GM23338 (cell line): ENCODE results near the gene ZNF354C. TPM values are rescaled to one million over a fixed set of nuclear protein-coding genes. Genes with fewer than 3 reads are reported as not detected.

ENCODE experiments used
- ATAC-seq: fragments of 200-7000 bp; cut with Tn5 transposase; 3 replicates; pipeline ENCODE4 v1.9.1; 2020
- DNase-seq: peaks from one replicate; pipeline ENCODE4 v3.0.0-alpha.2; 2015; ENCODE audit warnings: low spot score
- H2AFZ ChIP-seq: fragments of 200-600 bp; sonication (generic); 2 replicates; pipeline ENCODE4 v1.8.0; 2016; ENCODE audit warnings: antibody characterized with exemption, mild to moderate bottlenecking, moderate library complexity
- H3F3A ChIP-seq: fragments of 200-600 bp; sonication (generic); replicated peaks from 2 replicates; pipeline ENCODE4 v1.8.0; 2017; ENCODE audit warnings: antibody characterized with exemption, mixed run types, low read depth
- H3K27ac ChIP-seq: fragments of 200-600 bp; sonication (generic); 2 replicates; pipeline ENCODE4 v1.6.1; 2016; ENCODE audit warnings: low read depth
- H3K27me3 ChIP-seq: fragments of 200-600 bp; sonication (generic); 2 replicates; pipeline ENCODE4 v1.8.0; 2016; ENCODE audit warnings: mild to moderate bottlenecking, mixed run types, moderate library complexity; ENCODE audit not compliant: insufficient read depth
- H3K36me3 ChIP-seq: fragments of 200-600 bp; sonication (generic); 2 replicates; pipeline ENCODE4 v1.8.0; 2016; ENCODE audit warnings: mild to moderate bottlenecking; ENCODE audit not compliant: insufficient read depth
- H3K4me1 ChIP-seq: fragments of 200-600 bp; sonication (generic); 2 replicates; pipeline ENCODE4 v1.8.0; 2016; ENCODE audit warnings: mild to moderate bottlenecking, moderate library complexity; ENCODE audit not compliant: insufficient read depth
- H3K4me2 ChIP-seq: fragments of 200-600 bp; sonication (generic); 2 replicates; pipeline ENCODE4 v1.7.1; 2017; ENCODE audit warnings: mixed run types
- H3K4me3 ChIP-seq: fragments of 200-600 bp; sonication (generic); 2 replicates; pipeline ENCODE4 v1.6.1; 2016; ENCODE audit warnings: mixed run types
- H3K79me2 ChIP-seq: fragments of 200-600 bp; sonication (generic); replicated peaks from 2 replicates; pipeline ENCODE4 v1.8.0; 2017; ENCODE audit warnings: mild to moderate bottlenecking; ENCODE audit not compliant: insufficient read depth
- H3K9me2 ChIP-seq: fragments of 200-600 bp; sonication (generic); 2 replicates; pipeline ENCODE4 v1.8.0; 2017; ENCODE audit not compliant: insufficient read depth
- H4K20me1 ChIP-seq: fragments of 200-600 bp; sonication (generic); replicated peaks from 2 replicates; pipeline ENCODE4 v1.8.0; 2017; ENCODE audit warnings: mild to moderate bottlenecking; ENCODE audit not compliant: insufficient read depth
- H3K27ac Mint-ChIP-seq: 2 replicates; pipeline ENCODE4 v1.8.0; 2020; ENCODE audit warnings: inconsistent platforms, mild to moderate bottlenecking, moderate library complexity, mixed read lengths
- H3K27me3 Mint-ChIP-seq: 3 replicates; pipeline ENCODE4 v1.8.0; 2022; ENCODE audit warnings: low read depth, mild to moderate bottlenecking, moderate library complexity, mixed read lengths, inconsistent platforms; ENCODE audit not compliant: insufficient read depth, poor library complexity
- H3K36me3 Mint-ChIP-seq: 3 replicates; pipeline ENCODE4 v1.8.0; 2021; ENCODE audit warnings: low read depth, mild to moderate bottlenecking, inconsistent platforms, moderate library complexity, mixed read lengths
- H3K4me1 Mint-ChIP-seq: 3 replicates; pipeline ENCODE4 v1.8.0; 2020; ENCODE audit warnings: mild to moderate bottlenecking, inconsistent platforms, mixed read lengths
- H3K4me3 Mint-ChIP-seq: 3 replicates; pipeline ENCODE4 v1.8.0; 2021; ENCODE audit warnings: moderate library complexity, mild to moderate bottlenecking, inconsistent platforms, mixed read lengths
- H3K9me3 Mint-ChIP-seq: 3 replicates; pipeline ENCODE4 v1.8.0; 2020; ENCODE audit warnings: moderate library complexity, mild to moderate bottlenecking, inconsistent platforms, mixed read lengths
- EZH2phosphoT487 ChIP-seq: fragments of 200-600 bp; sonication (generic); IDR thresholded peaks from one replicate; pipeline ENCODE4 v1.8.1; 2018; ENCODE audit warnings: antibody characterized with exemption; ENCODE audit not compliant: unreplicated experiment
- POLR2AphosphoS5 ChIP-seq: IDR thresholded peaks from 2 replicates; pipeline ENCODE4 v1.6.1; 2016; ENCODE audit warnings: antibody characterized with exemption, low read depth
- STAT1 ChIP-seq: IDR thresholded peaks from one replicate; pipeline ENCODE4 v1.6.1; 2016; ENCODE audit warnings: antibody characterized with exemption; ENCODE audit not compliant: unreplicated experiment
- ZNF114 ChIP-seq: fragments of 250-450 bp; sonication (Bioruptor Pico); IDR thresholded peaks from 2 replicates; pipeline ENCODE4 v1.5.0; 2020; ENCODE audit warnings: mild to moderate bottlenecking, moderate library complexity
- polyA plus RNA-seq: library from polyadenylated mRNA; unstranded; fragments of >200 nt; fragmentation: Nextera tagmentation; extraction: Ambion mirVana; gene quantifications from 2 replicates; pipeline ENCODE4 v1.2.1, GENCODE V29; 2016
- total RNA-seq: library from RNA; depleted of rRNA; stranded (reverse); fragments of >200 nt; shearing (Covaris generic); gene quantifications from 2 replicates; pipeline ENCODE4 v1.2.3, GENCODE V29; 2014
- TF ChIP-seq, protein P1 (sequence below): fragments of 250-450 bp; sonication (Bioruptor Pico); IDR thresholded peaks from 2 replicates; pipeline ENCODE4 v1.5.0; 2020; ENCODE audit warnings: mild to moderate bottlenecking, moderate library complexity
- TF ChIP-seq, protein P2 (sequence below): IDR thresholded peaks from one replicate; pipeline ENCODE4 v1.6.1; 2018; ENCODE audit warnings: antibody characterized with exemption; ENCODE audit not compliant: unreplicated experiment

Gene ZNF354C
- total and polyA plus RNA-seq, 2 experiments from 2014 or later: 1.6 to 11.3 TPM

DNA sequence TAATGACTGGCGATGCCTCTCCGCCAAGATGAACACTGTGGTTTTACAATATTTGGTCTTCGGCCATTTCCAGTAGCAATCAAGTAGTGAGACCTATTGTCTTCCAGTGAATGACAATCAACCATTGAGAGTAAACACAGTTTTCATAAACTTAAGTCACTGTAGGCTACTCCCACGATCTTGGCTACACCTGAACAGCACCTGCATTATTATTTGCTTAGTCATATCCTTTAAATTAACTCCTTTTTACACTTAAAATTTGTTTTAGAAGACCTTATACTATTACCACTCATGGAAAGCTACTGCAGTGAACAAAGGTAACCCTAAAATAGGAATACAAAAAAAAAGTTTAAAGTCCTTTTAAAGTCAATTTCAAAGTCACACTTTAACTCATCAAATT lies 58.2 kb downstream of the ZNF354C start (continued):
- TF ChIP-seq, protein P1, sequence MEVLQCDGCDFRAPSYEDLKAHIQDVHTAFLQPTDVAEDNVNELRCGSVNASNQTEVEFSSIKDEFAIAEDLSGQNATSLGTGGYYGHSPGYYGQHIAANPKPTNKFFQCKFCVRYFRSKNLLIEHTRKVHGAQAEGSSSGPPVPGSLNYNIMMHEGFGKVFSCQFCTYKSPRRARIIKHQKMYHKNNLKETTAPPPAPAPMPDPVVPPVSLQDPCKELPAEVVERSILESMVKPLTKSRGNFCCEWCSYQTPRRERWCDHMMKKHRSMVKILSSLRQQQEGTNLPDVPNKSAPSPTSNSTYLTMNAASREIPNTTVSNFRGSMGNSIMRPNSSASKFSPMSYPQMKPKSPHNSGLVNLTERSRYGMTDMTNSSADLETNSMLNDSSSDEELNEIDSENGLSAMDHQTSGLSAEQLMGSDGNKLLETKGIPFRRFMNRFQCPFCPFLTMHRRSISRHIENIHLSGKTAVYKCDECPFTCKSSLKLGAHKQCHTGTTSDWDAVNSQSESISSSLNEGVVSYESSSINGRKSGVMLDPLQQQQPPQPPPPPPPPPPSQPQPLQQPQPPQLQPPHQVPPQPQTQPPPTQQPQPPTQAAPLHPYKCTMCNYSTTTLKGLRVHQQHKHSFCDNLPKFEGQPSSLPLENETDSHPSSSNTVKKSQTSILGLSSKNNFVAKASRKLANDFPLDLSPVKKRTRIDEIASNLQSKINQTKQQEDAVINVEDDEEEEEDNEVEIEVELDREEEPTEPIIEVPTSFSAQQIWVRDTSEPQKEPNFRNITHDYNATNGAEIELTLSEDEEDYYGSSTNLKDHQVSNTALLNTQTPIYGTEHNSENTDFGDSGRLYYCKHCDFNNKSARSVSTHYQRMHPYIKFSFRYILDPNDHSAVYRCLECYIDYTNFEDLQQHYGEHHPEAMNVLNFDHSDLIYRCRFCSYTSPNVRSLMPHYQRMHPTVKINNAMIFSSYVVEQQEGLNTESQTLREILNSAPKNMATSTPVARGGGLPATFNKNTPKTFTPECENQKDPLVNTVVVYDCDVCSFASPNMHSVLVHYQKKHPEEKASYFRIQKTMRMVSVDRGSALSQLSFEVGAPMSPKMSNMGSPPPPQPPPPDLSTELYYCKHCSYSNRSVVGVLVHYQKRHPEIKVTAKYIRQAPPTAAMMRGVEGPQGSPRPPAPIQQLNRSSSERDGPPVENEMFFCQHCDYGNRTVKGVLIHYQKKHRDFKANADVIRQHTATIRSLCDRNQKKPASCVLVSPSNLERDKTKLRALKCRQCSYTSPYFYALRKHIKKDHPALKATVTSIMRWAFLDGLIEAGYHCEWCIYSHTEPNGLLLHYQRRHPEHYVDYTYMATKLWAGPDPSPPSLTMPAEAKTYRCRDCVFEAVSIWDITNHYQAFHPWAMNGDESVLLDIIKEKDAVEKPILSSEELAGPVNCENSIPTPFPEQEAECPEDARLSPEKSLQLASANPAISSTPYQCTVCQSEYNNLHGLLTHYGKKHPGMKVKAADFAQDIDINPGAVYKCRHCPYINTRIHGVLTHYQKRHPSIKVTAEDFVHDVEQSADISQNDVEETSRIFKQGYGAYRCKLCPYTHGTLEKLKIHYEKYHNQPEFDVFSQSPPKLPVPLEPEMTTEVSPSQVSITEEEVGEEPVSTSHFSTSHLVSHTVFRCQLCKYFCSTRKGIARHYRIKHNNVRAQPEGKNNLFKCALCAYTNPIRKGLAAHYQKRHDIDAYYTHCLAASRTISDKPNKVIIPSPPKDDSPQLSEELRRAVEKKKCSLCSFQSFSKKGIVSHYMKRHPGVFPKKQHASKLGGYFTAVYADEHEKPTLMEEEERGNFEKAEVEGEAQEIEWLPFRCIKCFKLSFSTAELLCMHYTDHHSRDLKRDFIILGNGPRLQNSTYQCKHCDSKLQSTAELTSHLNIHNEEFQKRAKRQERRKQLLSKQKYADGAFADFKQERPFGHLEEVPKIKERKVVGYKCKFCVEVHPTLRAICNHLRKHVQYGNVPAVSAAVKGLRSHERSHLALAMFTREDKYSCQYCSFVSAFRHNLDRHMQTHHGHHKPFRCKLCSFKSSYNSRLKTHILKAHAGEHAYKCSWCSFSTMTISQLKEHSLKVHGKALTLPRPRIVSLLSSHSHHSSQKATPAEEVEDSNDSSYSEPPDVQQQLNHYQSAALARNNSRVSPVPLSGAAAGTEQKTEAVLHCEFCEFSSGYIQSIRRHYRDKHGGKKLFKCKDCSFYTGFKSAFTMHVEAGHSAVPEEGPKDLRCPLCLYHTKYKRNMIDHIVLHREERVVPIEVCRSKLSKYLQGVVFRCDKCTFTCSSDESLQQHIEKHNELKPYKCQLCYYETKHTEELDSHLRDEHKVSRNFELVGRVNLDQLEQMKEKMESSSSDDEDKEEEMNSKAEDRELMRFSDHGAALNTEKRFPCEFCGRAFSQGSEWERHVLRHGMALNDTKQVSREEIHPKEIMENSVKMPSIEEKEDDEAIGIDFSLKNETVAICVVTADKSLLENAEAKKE (CRISPR knock-in tag): no peak

DNA sequence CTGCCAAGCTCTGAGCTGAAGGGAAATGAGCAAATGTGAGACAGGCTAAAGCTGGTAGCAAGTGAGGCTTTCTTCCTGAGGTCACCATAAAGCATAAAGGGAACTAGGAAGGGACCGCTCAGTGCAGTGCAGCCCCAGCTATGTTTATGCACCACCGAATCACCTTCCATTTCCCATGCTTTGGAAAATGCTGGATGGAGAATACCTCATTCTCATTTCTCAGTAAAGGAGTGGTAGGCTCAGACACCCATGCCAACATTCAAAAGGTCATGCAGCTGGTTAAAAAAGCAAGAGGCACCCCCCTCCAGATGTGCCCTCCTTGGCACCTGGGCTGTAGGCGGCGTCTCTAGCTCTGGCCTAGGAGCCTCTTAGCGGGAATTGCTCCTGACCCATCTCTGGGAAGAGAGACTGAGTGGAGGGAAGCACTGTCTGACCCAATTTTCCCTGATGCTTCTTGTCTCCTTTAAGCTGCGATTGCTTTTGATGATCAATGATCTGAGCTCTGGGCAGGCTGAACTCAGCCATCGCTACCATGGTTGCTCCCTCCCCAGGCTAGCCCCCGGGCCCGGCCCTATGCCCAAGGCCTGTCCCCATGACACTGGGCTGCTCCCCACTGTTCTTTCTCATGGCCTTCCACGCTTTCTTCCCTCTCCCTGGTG lies 58.7 kb downstream of the ZNF354C start:
- H4K20me1 ChIP-seq: no peaks in the 10 kb centered on the region
- no peak overlapping the region for H3K27ac ChIP-seq
- H3K4me3 ChIP-seq: no peak overlapping the region
- peaks cover 35% of the 10 kb centered on the region for H3K36me3 Mint-ChIP-seq
- no peaks in the 10 kb centered on the region for H3K9me2 ChIP-seq
- ATAC-seq (no peak), DNase-seq (no peak)
- no peak overlapping the region for H3K27ac Mint-ChIP-seq
- H3K27me3 ChIP-seq: no peaks in the 10 kb centered on the region
- H3K4me2 ChIP-seq: no peak overlapping the region
- H3K27me3 Mint-ChIP-seq: peaks cover 2% of the 10 kb centered on the region
- no peaks in the 10 kb centered on the region for H3F3A ChIP-seq
- no peak overlapping the region for H3K4me3 Mint-ChIP-seq
- peaks cover 83% of the 10 kb centered on the region for H3K9me3 Mint-ChIP-seq
- no peaks in the 10 kb centered on the region for H3K4me1 ChIP-seq
- H3K4me1 Mint-ChIP-seq: no peaks in the 10 kb centered on the region; the same call in 2 of the 3 replicates
- no peak overlapping the region for H2AFZ ChIP-seq
- no peaks in the 10 kb centered on the region for H3K79me2 ChIP-seq
- no peaks in the 10 kb centered on the region for H3K36me3 ChIP-seq
- TF ChIP-seq POLR2AphosphoS5: no peak
- TF ChIP-seq, protein P2, sequence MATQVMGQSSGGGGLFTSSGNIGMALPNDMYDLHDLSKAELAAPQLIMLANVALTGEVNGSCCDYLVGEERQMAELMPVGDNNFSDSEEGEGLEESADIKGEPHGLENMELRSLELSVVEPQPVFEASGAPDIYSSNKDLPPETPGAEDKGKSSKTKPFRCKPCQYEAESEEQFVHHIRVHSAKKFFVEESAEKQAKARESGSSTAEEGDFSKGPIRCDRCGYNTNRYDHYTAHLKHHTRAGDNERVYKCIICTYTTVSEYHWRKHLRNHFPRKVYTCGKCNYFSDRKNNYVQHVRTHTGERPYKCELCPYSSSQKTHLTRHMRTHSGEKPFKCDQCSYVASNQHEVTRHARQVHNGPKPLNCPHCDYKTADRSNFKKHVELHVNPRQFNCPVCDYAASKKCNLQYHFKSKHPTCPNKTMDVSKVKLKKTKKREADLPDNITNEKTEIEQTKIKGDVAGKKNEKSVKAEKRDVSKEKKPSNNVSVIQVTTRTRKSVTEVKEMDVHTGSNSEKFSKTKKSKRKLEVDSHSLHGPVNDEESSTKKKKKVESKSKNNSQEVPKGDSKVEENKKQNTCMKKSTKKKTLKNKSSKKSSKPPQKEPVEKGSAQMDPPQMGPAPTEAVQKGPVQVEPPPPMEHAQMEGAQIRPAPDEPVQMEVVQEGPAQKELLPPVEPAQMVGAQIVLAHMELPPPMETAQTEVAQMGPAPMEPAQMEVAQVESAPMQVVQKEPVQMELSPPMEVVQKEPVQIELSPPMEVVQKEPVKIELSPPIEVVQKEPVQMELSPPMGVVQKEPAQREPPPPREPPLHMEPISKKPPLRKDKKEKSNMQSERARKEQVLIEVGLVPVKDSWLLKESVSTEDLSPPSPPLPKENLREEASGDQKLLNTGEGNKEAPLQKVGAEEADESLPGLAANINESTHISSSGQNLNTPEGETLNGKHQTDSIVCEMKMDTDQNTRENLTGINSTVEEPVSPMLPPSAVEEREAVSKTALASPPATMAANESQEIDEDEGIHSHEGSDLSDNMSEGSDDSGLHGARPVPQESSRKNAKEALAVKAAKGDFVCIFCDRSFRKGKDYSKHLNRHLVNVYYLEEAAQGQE: no peak
- TF ChIP-seq EZH2phosphoT487: no peak
- no peak for TF ChIP-seq STAT1
- TF ChIP-seq ZNF114: no peak
